GM12878 (cell line): ENCODE measurements around the gene PTPRD.

Experiments
- CREM ChIP-seq: IDR thresholded peaks from 2 replicates; pipeline ENCODE4 v1.6.1; 2014; ENCODE audit warnings: antibody characterized with exemption, low read depth
- ETV6 ChIP-seq, 2 experiments: fragments of 450-650 bp in 1 of 2; IDR thresholded peaks in 1 of 2; conservative IDR thresholded peaks in 1 of 2; 2 replicates each; pipeline ENCODE4 v1.6.1; 2014; ENCODE audit warnings: antibody characterized with exemption in 1 of 2, borderline replicate concordance in 1 of 2, low read depth in 1 of 2, mild to moderate bottlenecking in 1 of 2, moderate library complexity in 1 of 2
- SUZ12 ChIP-seq: fragments of 200-600 bp; sonication (generic); IDR thresholded peaks from one replicate; pipeline ENCODE4 v1.6.1; 2018; ENCODE audit warnings: antibody characterized with exemption, mild to moderate bottlenecking; ENCODE audit not compliant: unreplicated experiment
- TF ChIP-seq, protein P1 (sequence below), 3 experiments: IDR thresholded peaks in 2 of 3; conservative IDR thresholded peaks in 1 of 3; 2 replicates each; pipeline ENCODE4 v1.5.1; 2011; ENCODE audit warnings: low read depth in 3 of 3, low read length in 3 of 3, mild to moderate bottlenecking in 3 of 3, control low read depth in 2 of 3, moderate library complexity in 2 of 3, inconsistent platforms in 1 of 3, mixed read lengths in 1 of 3; ENCODE audit not compliant: control insufficient read depth in 2 of 3, insufficient read depth in 1 of 3; ENCODE audit errors: extremely low read depth in 1 of 3
- TF ChIP-seq, protein P2 (sequence below): IDR thresholded peaks from 2 replicates; pipeline ENCODE4 v1.6.1; 2011; ENCODE audit warnings: low read depth, low read length, improper control_type of control experiment, borderline replicate concordance
- TF ChIP-seq, protein P3 (sequence below): IDR thresholded peaks from 2 replicates; pipeline ENCODE4 v1.6.1; 2011; ENCODE audit warnings: borderline replicate concordance, low read depth, mild to moderate bottlenecking, moderate library complexity, mixed read lengths, low read length; ENCODE audit not compliant: insufficient read depth; ENCODE audit errors: extremely low read length

DNA sequence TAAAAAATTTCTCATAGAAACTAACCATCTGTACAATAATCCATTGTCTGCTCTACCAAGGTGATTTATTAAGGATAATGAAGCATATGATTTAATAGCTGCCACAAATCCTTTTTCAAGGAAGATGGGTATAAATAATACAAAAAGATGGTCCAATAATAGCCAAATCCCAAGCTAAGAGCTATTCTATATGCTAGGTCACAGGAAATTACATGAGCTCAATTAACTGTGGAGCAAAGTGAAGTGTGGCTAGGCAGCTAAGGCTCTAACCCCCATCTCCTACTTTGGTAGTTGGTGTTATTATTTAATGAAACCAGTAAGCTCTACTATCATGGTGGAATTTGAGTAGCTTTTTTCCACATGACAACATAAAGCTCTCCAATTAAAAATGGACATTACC is 1768.3 kb downstream of the PTPRD start:
- TF ChIP-seq, protein P1, sequence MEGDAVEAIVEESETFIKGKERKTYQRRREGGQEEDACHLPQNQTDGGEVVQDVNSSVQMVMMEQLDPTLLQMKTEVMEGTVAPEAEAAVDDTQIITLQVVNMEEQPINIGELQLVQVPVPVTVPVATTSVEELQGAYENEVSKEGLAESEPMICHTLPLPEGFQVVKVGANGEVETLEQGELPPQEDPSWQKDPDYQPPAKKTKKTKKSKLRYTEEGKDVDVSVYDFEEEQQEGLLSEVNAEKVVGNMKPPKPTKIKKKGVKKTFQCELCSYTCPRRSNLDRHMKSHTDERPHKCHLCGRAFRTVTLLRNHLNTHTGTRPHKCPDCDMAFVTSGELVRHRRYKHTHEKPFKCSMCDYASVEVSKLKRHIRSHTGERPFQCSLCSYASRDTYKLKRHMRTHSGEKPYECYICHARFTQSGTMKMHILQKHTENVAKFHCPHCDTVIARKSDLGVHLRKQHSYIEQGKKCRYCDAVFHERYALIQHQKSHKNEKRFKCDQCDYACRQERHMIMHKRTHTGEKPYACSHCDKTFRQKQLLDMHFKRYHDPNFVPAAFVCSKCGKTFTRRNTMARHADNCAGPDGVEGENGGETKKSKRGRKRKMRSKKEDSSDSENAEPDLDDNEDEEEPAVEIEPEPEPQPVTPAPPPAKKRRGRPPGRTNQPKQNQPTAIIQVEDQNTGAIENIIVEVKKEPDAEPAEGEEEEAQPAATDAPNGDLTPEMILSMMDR (IDR thresholded peaks at IDR 0.05 in 2 of 3, conservative IDR thresholded peaks at IDR 0.05 in 1 of 3; ENCODE audit: control insufficient read depth in 2 of 3, extremely low read depth in 1 of 3, insufficient read depth in 1 of 3, low read depth in 3 of 3, low read length in 3 of 3), result no peak
- TF ChIP-seq CREM, result no peak
- TF ChIP-seq SUZ12, result no peak
- no peak for TF ChIP-seq ETV6 (conservative IDR thresholded peaks at IDR 0.05 in 1 of 2, IDR thresholded peaks at IDR 0.05 in 1 of 2; ENCODE audit: borderline replicate concordance in 1 of 2, low read depth in 1 of 2)
- TF ChIP-seq, protein P2, sequence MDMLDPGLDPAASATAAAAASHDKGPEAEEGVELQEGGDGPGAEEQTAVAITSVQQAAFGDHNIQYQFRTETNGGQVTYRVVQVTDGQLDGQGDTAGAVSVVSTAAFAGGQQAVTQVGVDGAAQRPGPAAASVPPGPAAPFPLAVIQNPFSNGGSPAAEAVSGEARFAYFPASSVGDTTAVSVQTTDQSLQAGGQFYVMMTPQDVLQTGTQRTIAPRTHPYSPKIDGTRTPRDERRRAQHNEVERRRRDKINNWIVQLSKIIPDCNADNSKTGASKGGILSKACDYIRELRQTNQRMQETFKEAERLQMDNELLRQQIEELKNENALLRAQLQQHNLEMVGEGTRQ, result no peak
- TF ChIP-seq, protein P3, sequence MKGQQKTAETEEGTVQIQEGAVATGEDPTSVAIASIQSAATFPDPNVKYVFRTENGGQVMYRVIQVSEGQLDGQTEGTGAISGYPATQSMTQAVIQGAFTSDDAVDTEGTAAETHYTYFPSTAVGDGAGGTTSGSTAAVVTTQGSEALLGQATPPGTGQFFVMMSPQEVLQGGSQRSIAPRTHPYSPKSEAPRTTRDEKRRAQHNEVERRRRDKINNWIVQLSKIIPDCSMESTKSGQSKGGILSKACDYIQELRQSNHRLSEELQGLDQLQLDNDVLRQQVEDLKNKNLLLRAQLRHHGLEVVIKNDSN, result no peak
